ENCODE results near the gene CLNK. TPM values are rescaled to one million over a fixed set of nuclear protein-coding genes. Genes with fewer than 3 reads are reported as not detected.

Gene CLNK
- total RNA-seq, 1 donor from 2014 or later: not detected

GRCh38 chr4:10643600-10644425, 40.8 kb downstream of the CLNK start:
- no peak for DNase-seq
- H3K9me3 ChIP-seq (replicated peaks): peaks cover 13% of the 10 kb centered on the region
- no peak overlapping the region for H3K27ac ChIP-seq (replicated peaks)
- no peaks in the 10 kb centered on the region for H3K4me1 ChIP-seq
- H3K27me3 ChIP-seq (ENCODE audit: low read depth): peaks cover 9% of the 10 kb centered on the region
- H3K4me3 ChIP-seq: no peak overlapping the region
- intact Hi-C loops (cut with micrococcal nuclease): no loop called here
- TF ChIP-seq CTCF (IDR thresholded peaks at IDR 0.05; ENCODE audit: borderline replicate concordance): no peak
- H3K36me3 ChIP-seq: no peaks in the 10 kb centered on the region

GRCh38 chr4:10640561-10641201, 43.9 kb downstream of the CLNK start:
- intact Hi-C loops (cut with micrococcal nuclease): no loop called here
- Histone ChIP-seq H3K36me3 (no peaks in the 10 kb centered on the region), H3K27me3 (ENCODE audit: low read depth) (peaks cover 9% of the 10 kb centered on the region), H3K4me1 (no peaks in the 10 kb centered on the region), H3K4me3 (no peak overlapping the region), H3K27ac (replicated peaks) (no peak overlapping the region), H3K9me3 (replicated peaks) (no peaks in the 10 kb centered on the region)
- DNase-seq: peak; percentile 15
- TF ChIP-seq CTCF (IDR thresholded peaks at IDR 0.05; ENCODE audit: borderline replicate concordance): no peak

GRCh38 chr4:10639664-10640063, 44.9 kb downstream of the CLNK start:
- no peak for TF ChIP-seq CTCF (IDR thresholded peaks at IDR 0.05; ENCODE audit: borderline replicate concordance)
- H3K27ac ChIP-seq (replicated peaks): no peak overlapping the region
- DNase-seq: no peak
- no peaks in the 10 kb centered on the region for H3K36me3 ChIP-seq
- H3K4me3 ChIP-seq: no peak overlapping the region
- intact Hi-C loops (cut with micrococcal nuclease): no loop called here
- H3K4me1 ChIP-seq: no peaks in the 10 kb centered on the region
- H3K27me3 ChIP-seq (ENCODE audit: low read depth): peaks cover 3% of the 10 kb centered on the region
- H3K9me3 ChIP-seq (replicated peaks): no peaks in the 10 kb centered on the region

- DNase-seq: no peak
- H3K9me3 ChIP-seq (replicated peaks): no peaks in the 10 kb centered on the region
- no peaks in the 10 kb centered on the region for H3K36me3 ChIP-seq
- H3K27ac ChIP-seq (replicated peaks): no peak overlapping the region
- H3K4me3 ChIP-seq: no peak overlapping the region
- no peaks in the 10 kb centered on the region for H3K4me1 ChIP-seq
- H3K27me3 ChIP-seq (ENCODE audit: low read depth): peaks cover 3% of the 10 kb centered on the region
- TF ChIP-seq CTCF (IDR thresholded peaks at IDR 0.05; ENCODE audit: borderline replicate concordance): no peak
- intact Hi-C loops (cut with micrococcal nuclease): no loop called here
Measured at GRCh38 chr4:10639100-10639499, 45.5 kb downstream of the CLNK start.

GRCh38 chr4:10635091-10635490, 49.5 kb downstream of the CLNK start:
- H3K4me1 ChIP-seq: no peaks in the 10 kb centered on the region
- H3K4me3 ChIP-seq: no peak overlapping the region
- no peak for DNase-seq
- H3K27me3 ChIP-seq (ENCODE audit: low read depth): peaks cover 7% of the 10 kb centered on the region
- intact Hi-C loops (cut with micrococcal nuclease): no loop called here
- H3K27ac ChIP-seq (replicated peaks): no peak overlapping the region
- no peak for TF ChIP-seq CTCF (IDR thresholded peaks at IDR 0.05; ENCODE audit: borderline replicate concordance)
- H3K36me3 ChIP-seq: no peaks in the 10 kb centered on the region
- no peaks in the 10 kb centered on the region for H3K9me3 ChIP-seq (replicated peaks)

Measured in left ventricle myocardium inferior (tissue), 1 donor.